ENCODE measurements around the gene PABPN1L.

The PABPN1L gene

DNA sequence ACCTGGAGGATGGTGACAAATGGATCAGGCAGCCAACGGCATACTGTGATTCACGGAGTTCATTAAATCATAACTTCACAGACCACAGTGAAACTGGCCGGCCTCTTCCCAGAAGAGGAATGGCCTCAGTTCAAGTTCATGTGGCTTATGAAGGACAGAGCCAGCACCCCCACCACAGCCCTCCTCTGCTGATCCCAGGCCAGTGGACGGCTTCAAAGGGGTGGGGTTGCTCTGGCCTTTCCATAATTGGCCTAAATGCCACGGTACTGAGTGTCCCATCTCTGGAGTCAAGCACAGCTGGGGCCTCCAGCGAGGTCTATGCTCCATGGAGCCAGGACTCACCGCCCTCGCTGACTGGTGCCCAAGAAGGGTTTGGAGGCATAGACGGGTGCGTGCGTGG is 31.1 kb downstream of the PABPN1L start:
- Histone ChIP-seq H3K27ac (ENCODE audit: low read length) (no peak overlapping the region), H3F3A (ENCODE audit: insufficient read depth, low read length) (no peaks in the 10 kb centered on the region), H3K4me1 (ENCODE audit: low read length) (no peaks in the 10 kb centered on the region), H3K4me2 (ENCODE audit: low read depth, low read length) (no peak overlapping the region), H3K36me3 (replicated peaks; ENCODE audit: insufficient read depth, low read length) (no peaks in the 10 kb centered on the region), H3K9me2 (replicated peaks; ENCODE audit: insufficient read depth, low read length) (no peaks in the 10 kb centered on the region), H3K9me3 (replicated peaks; ENCODE audit: insufficient read depth, low read length) (no peaks in the 10 kb centered on the region), H3K79me2 (ENCODE audit: low read length) (no peaks in the 10 kb centered on the region), H3K27me3 (replicated peaks; ENCODE audit: insufficient read depth, low read length) (peaks cover 4% of the 10 kb centered on the region), H2AFZ (ENCODE audit: low read length) (no peak overlapping the region), H3K9ac (ENCODE audit: low read length) (no peak overlapping the region), H3K4me3 (ENCODE audit: low read length) (no peak overlapping the region), H4K20me1 (ENCODE audit: insufficient read depth, low read length) (no peaks in the 10 kb centered on the region)
- DNase-seq = no peak
- no peak for TF ChIP-seq EZH2 (optimal IDR thresholded peaks at IDR 0.05; ENCODE audit: low read depth, low read length)

DNA sequence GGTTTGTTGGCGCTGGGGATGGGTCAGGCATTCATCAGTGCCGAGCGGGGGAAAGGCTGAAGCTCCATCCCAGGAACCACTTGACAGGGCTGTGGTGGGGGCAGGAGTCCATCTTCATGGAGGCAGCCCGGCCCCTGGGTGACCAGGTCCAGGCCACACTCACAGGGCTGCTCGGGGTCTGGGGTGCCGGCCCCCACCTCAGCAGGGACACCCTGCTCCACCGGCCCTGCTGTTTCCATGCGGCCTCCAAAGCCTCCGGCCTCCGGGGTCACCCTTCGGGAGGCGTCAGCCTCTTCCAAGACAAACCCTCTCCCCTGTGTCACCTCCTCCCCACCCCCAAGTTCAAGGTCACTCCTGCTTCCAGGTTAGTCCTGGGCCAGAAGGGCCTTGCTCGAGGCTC is 31.8 kb downstream of the PABPN1L start:
- H3K9ac ChIP-seq (ENCODE audit: low read length) = no peak overlapping the region
- H3K4me3 ChIP-seq (ENCODE audit: low read length) = no peak overlapping the region
- H3K9me3 ChIP-seq (replicated peaks; ENCODE audit: insufficient read depth, low read length) = no peaks in the 10 kb centered on the region
- peaks cover 4% of the 10 kb centered on the region for H3K27me3 ChIP-seq (replicated peaks; ENCODE audit: insufficient read depth, low read length)
- no peaks in the 10 kb centered on the region for H3K4me1 ChIP-seq (ENCODE audit: low read length)
- DNase-seq = no peak
- no peak overlapping the region for H2AFZ ChIP-seq (ENCODE audit: low read length)
- H3K36me3 ChIP-seq (replicated peaks; ENCODE audit: insufficient read depth, low read length) = no peaks in the 10 kb centered on the region
- H3K4me2 ChIP-seq (ENCODE audit: low read depth, low read length) = no peak overlapping the region
- no peak for TF ChIP-seq EZH2phosphoT487 (IDR thresholded peaks at IDR 0.05; ENCODE audit: low read length)
- TF ChIP-seq, protein P1, sequence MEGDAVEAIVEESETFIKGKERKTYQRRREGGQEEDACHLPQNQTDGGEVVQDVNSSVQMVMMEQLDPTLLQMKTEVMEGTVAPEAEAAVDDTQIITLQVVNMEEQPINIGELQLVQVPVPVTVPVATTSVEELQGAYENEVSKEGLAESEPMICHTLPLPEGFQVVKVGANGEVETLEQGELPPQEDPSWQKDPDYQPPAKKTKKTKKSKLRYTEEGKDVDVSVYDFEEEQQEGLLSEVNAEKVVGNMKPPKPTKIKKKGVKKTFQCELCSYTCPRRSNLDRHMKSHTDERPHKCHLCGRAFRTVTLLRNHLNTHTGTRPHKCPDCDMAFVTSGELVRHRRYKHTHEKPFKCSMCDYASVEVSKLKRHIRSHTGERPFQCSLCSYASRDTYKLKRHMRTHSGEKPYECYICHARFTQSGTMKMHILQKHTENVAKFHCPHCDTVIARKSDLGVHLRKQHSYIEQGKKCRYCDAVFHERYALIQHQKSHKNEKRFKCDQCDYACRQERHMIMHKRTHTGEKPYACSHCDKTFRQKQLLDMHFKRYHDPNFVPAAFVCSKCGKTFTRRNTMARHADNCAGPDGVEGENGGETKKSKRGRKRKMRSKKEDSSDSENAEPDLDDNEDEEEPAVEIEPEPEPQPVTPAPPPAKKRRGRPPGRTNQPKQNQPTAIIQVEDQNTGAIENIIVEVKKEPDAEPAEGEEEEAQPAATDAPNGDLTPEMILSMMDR (IDR thresholded peaks at IDR 0.05; ENCODE audit: low read length) = no peak
- TF ChIP-seq EZH2 (optimal IDR thresholded peaks at IDR 0.05; ENCODE audit: low read depth, low read length) = no peak
- no peak overlapping the region for H3K27ac ChIP-seq (ENCODE audit: low read length)
- H3F3A ChIP-seq (ENCODE audit: insufficient read depth, low read length) = no peaks in the 10 kb centered on the region
- no peaks in the 10 kb centered on the region for H3K9me2 ChIP-seq (replicated peaks; ENCODE audit: insufficient read depth, low read length)
- H4K20me1 ChIP-seq (ENCODE audit: insufficient read depth, low read length) = no peaks in the 10 kb centered on the region
- no peaks in the 10 kb centered on the region for H3K79me2 ChIP-seq (ENCODE audit: low read length)

DNA sequence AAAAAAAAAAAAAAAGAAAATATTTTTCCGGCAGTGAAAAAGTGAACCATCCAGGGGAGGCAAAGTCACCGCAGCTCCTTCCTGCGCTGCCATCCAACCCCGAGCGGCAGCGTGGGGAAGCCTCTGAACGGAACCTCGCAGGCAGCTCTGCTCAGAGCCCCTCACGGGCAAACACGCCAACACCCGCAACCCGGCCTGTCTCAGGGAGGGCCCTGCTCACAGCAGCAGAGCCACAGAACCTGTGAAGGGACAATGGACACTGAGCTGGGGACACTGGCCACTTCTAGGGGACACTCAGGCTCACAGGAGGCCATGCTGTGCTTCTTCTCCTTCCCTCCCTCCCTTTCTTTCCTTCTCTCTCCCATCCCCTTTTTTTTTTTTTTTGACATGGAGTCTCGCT is 33.4 kb downstream of the PABPN1L start:
- H3K9ac ChIP-seq (ENCODE audit: low read length) = no peak overlapping the region
- DNase-seq = no peak
- no peaks in the 10 kb centered on the region for H3F3A ChIP-seq (ENCODE audit: insufficient read depth, low read length)
- TF ChIP-seq, protein P1 (IDR thresholded peaks at IDR 0.05; ENCODE audit: low read length) = no peak
- TF ChIP-seq EZH2phosphoT487 (IDR thresholded peaks at IDR 0.05; ENCODE audit: low read length) = no peak
- no peak for TF ChIP-seq EZH2 (optimal IDR thresholded peaks at IDR 0.05; ENCODE audit: low read depth, low read length)
- H3K4me2 ChIP-seq (ENCODE audit: low read depth, low read length) = no peak overlapping the region
- H3K9me2 ChIP-seq (replicated peaks; ENCODE audit: insufficient read depth, low read length) = no peaks in the 10 kb centered on the region
- peaks cover 4% of the 10 kb centered on the region for H3K27me3 ChIP-seq (replicated peaks; ENCODE audit: insufficient read depth, low read length)
- no peaks in the 10 kb centered on the region for H3K79me2 ChIP-seq (ENCODE audit: low read length)
- no peaks in the 10 kb centered on the region for H3K36me3 ChIP-seq (replicated peaks; ENCODE audit: insufficient read depth, low read length)
- H3K9me3 ChIP-seq (replicated peaks; ENCODE audit: insufficient read depth, low read length) = no peaks in the 10 kb centered on the region
- H2AFZ ChIP-seq (ENCODE audit: low read length) = no peak overlapping the region
- no peaks in the 10 kb centered on the region for H4K20me1 ChIP-seq (ENCODE audit: insufficient read depth, low read length)
- no peak overlapping the region for H3K27ac ChIP-seq (ENCODE audit: low read length)
- no peak overlapping the region for H3K4me3 ChIP-seq (ENCODE audit: low read length)
- H3K4me1 ChIP-seq (ENCODE audit: low read length) = no peaks in the 10 kb centered on the region

DNA sequence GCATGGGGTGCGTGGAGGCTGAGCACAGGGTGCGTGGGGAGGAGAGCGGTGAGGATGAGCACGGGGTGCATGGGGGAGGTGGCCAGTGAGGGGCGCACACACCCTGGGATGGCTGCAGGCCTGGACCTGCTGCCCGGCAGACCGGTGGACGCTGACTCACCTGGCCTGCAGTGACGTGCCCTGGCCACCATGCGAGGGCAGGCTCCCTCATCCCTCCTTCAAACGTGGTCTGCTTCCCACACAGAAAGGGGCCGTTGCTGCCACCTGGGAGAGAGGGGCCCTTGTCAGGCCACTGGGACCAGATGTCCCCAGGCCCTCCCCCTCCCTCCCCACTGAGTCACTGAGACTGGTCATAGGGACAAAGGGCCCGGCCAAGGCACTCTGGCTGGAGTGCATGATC is 34.6 kb downstream of the PABPN1L start:
- DNase-seq = no peak
- no peaks in the 10 kb centered on the region for H3K79me2 ChIP-seq (ENCODE audit: low read length)
- no peaks in the 10 kb centered on the region for H3K4me1 ChIP-seq (ENCODE audit: low read length)
- no peak overlapping the region for H3K9ac ChIP-seq (ENCODE audit: low read length)
- H3K9me3 ChIP-seq (replicated peaks; ENCODE audit: insufficient read depth, low read length) = no peaks in the 10 kb centered on the region
- H2AFZ ChIP-seq (ENCODE audit: low read length) = no peak overlapping the region
- no peak overlapping the region for H3K27ac ChIP-seq (ENCODE audit: low read length)
- no peak overlapping the region for H3K4me2 ChIP-seq (ENCODE audit: low read depth, low read length)
- H3K9me2 ChIP-seq (replicated peaks; ENCODE audit: insufficient read depth, low read length) = no peaks in the 10 kb centered on the region
- TF ChIP-seq, protein P1 (IDR thresholded peaks at IDR 0.05; ENCODE audit: low read length) = no peak
- TF ChIP-seq EZH2 (optimal IDR thresholded peaks at IDR 0.05; ENCODE audit: low read depth, low read length) (no peak), EZH2phosphoT487 (IDR thresholded peaks at IDR 0.05; ENCODE audit: low read length) (no peak)
- H3K27me3 ChIP-seq (replicated peaks; ENCODE audit: insufficient read depth, low read length) = peaks cover 4% of the 10 kb centered on the region; the same call in 1 of the 2 replicates
- no peaks in the 10 kb centered on the region for H4K20me1 ChIP-seq (ENCODE audit: insufficient read depth, low read length)
- H3K36me3 ChIP-seq (replicated peaks; ENCODE audit: insufficient read depth, low read length) = no peaks in the 10 kb centered on the region
- no peaks in the 10 kb centered on the region for H3F3A ChIP-seq (ENCODE audit: insufficient read depth, low read length)
- no peak overlapping the region for H3K4me3 ChIP-seq (ENCODE audit: low read length)

Data from MM.1S (cell line).